Activated B cell treated with CpG ODN at 0.5 μM for 24 hours (primary cell): ENCODE measurements around the gene CCT6B. TPM values are rescaled to one million over a fixed set of nuclear protein-coding genes. Genes with fewer than 3 reads are reported as not detected.

ENCODE experiments used
- ATAC-seq: fragments of 200-7000 bp; cut with Tn5 transposase; one replicate; pipeline ENCODE4 v1.10.0; 2021; ENCODE audit warnings: low read depth, mild to moderate bottlenecking, moderate library complexity
- CTCF ChIA-PET: fragments of 350-600 bp; sonication (Branson Sonifier 250); formaldehyde crosslinking; loops from one replicate; lab custom pipeline; 2021; ENCODE audit warnings: antibody characterized with exemption; lab: Charles Lee
- POLR2A ChIA-PET: fragments of 350-600 bp; sonication (Branson Sonifier 250); formaldehyde crosslinking; loops from one replicate; lab custom pipeline; 2021; ENCODE audit warnings: antibody characterized with exemption; lab: Charles Lee
- DNase-seq: peaks from one replicate; pipeline ENCODE4 v3.0.0; 2022
- H3K27ac Mint-ChIP-seq: one replicate; pipeline ENCODE4 v1.8.0; 2020; ENCODE audit warnings: mixed read lengths
- H3K27me3 Mint-ChIP-seq: one replicate; pipeline ENCODE4 v1.8.0; 2021; ENCODE audit warnings: mixed read lengths
- H3K36me3 Mint-ChIP-seq: one replicate; pipeline ENCODE4 v1.8.0; 2021; ENCODE audit warnings: low read depth, mixed read lengths
- H3K4me1 Mint-ChIP-seq: one replicate; pipeline ENCODE4 v1.8.0; 2021; ENCODE audit warnings: mixed read lengths
- H3K4me3 Mint-ChIP-seq: one replicate; pipeline ENCODE4 v1.8.0; 2020; ENCODE audit warnings: mild to moderate bottlenecking, mixed read lengths
- H3K9me3 Mint-ChIP-seq: one replicate; pipeline ENCODE4 v1.8.0; 2020; ENCODE audit warnings: mixed read lengths
- CTCF ChIP-seq: fragments of 200-600 bp; IDR thresholded peaks from one replicate; pipeline ENCODE4 v1.8.0; 2022; ENCODE audit warnings: antibody characterized with exemption, mild to moderate bottlenecking
- intact Hi-C: fragments of 100-400 bp; cut with micrococcal nuclease; formaldehyde crosslinking; loops from one replicate; pipeline ENCODE4 v1.15.1; 2024
- total RNA-seq: library from RNA; stranded (reverse); gene quantifications from 2 replicates; pipeline ENCODE4 v1.2.3, GENCODE V29; 2022

CCT6B gene
- total RNA-seq, 1 donor from 2014 or later, result 2.1 TPM

- ChIA-PET CTCF (interaction anchor here (0.6 to 2.0 kb wide), 7 partner anchors 16 to 138 kb away, joined by 3 to 8 read pairs (median 3); partner anchors contain the start of gene RAD51D), POLR2A (interaction anchor here (0.8 to 2.3 kb wide), 13 partner anchors 9 to 597 kb away, joined by 3 to 25 read pairs (median 6); partner anchors contain the start of genes CCT6B, PEX12, RFFL and SLFN5)
- TF ChIP-seq CTCF, result no peak
- ATAC-seq, result no peak
- Mint-ChIP-seq H3K27ac (peak overlapping the region; percentile 87), H3K4me3 (peak overlapping the region; percentile 88), H3K9me3 (no peaks in the 10 kb centered on the region), H3K36me3 (peaks cover 33% of the 10 kb centered on the region), H3K27me3 (no peaks in the 10 kb centered on the region), H3K4me1 (peaks cover 32% of the 10 kb centered on the region)
- intact Hi-C loops, result loop anchor here (1.0 to 5.0 kb wide), 4 partner anchors 108 to 606 kb away; partner anchors contain the start of genes AP2B1 and SLFN5
- DNase-seq, result no peak
Observed at GRCh38 chr17:34981538-34982241, 20.4 kb upstream of the CCT6B start.

GRCh38 chr17:34980681-34981537, 19.6 kb upstream of the CCT6B start:
- no peak for TF ChIP-seq CTCF
- peaks cover 26% of the 10 kb centered on the region for H3K36me3 Mint-ChIP-seq
- no peaks in the 10 kb centered on the region for H3K9me3 Mint-ChIP-seq

GRCh38 chr17:34980353-34980680, 19.1 kb upstream of the CCT6B start, which contains the start of gene LIG3:
TSS of gene LIG3 (plus strand) at chr17:34980512. CDS start at chr17:34983006, 2,494 bp downstream.
- peak; percentile 94 for DNase-seq
- peak; percentile 70 for ATAC-seq
- Mint-ChIP-seq H3K27ac (peak within 1 kb of the TSS; percentile 96), H3K36me3 (peaks cover 21% of the 10 kb centered on the region), H3K4me3 (peak within 1 kb of the TSS; percentile 95), H3K27me3 (no peaks in the 10 kb centered on the region), H3K4me1 (peaks cover 30% of the 10 kb centered on the region), H3K9me3 (no peaks in the 10 kb centered on the region)
- CTCF ChIA-PET, result interaction anchor here (1.1 to 2.0 kb wide), 3 partner anchors 16 to 139 kb away, joined by 3 to 8 read pairs (median 7); partner anchors contain the start of gene RAD51D
- no peak for TF ChIP-seq CTCF
- intact Hi-C loops, result loop anchor here (1.0 to 5.0 kb wide), 6 partner anchors 19 to 607 kb away; partner anchors contain the start of genes AP2B1, CCT6B, RAD51D and RFFL
- POLR2A ChIA-PET, result interaction anchor here (1.0 to 2.3 kb wide), 11 partner anchors 12 to 598 kb away, joined by 3 to 25 read pairs (median 6); partner anchors contain the start of genes CCT6B, PEX12, RFFL and ZNF830

More at GRCh38 chr17:34980681-34981537, 19.6 kb upstream of the CCT6B start:
- ATAC-seq (peak; percentile 91), DNase-seq (peak; percentile 92)
- Mint-ChIP-seq H3K4me3 (peak overlapping the region; percentile 88), H3K4me1 (peaks cover 32% of the 10 kb centered on the region), H3K27me3 (no peaks in the 10 kb centered on the region), H3K27ac (peak overlapping the region; percentile 87)
- CTCF ChIA-PET, result interaction anchor here (1.1 to 2.0 kb wide), 5 partner anchors 15 to 139 kb away, joined by 3 to 8 read pairs (median 3); partner anchors contain the start of gene RAD51D
- intact Hi-C loops, result loop anchor here (1.0 to 5.0 kb wide), 7 partner anchors 20 to 606 kb away; partner anchors contain the start of genes AP2B1, CCT6B, RAD51D and RFFL
- POLR2A ChIA-PET, result interaction anchor here (0.8 to 2.3 kb wide), 12 partner anchors 11 to 598 kb away, joined by 3 to 25 read pairs (median 6); partner anchors contain the start of genes CCT6B, PEX12, RFFL and SLFN5

GRCh38 chr17:34979650-34980352, 18.5 kb upstream of the CCT6B start:
- POLR2A ChIA-PET, result interaction anchor here (1.0 to 2.3 kb wide), 9 partner anchors 11 to 599 kb away, joined by 3 to 25 read pairs (median 6); partner anchors contain the start of genes CCT6B, PEX12, RFFL and ZNF830
- ATAC-seq (no peak), DNase-seq (no peak)
- peaks cover 27% of the 10 kb centered on the region for H3K4me1 Mint-ChIP-seq
- CTCF ChIA-PET, result interaction anchor here (1.9 kb wide), 1 partner anchor 110 kb away, joined by 7 read pairs; no protein-coding TSS in a partner anchor
- intact Hi-C loops, result loop anchor here (1.0 to 5.0 kb wide), 6 partner anchors 18 to 608 kb away; partner anchors contain the start of genes AP2B1, CCT6B, RAD51D and RFFL
- H3K27me3 Mint-ChIP-seq, result no peaks in the 10 kb centered on the region
- H3K27ac Mint-ChIP-seq, result peak overlapping the region; percentile 96
- H3K36me3 Mint-ChIP-seq, result peaks cover 19% of the 10 kb centered on the region
- peak overlapping the region; percentile 95 for H3K4me3 Mint-ChIP-seq
- H3K9me3 Mint-ChIP-seq, result no peaks in the 10 kb centered on the region
- TF ChIP-seq CTCF, result no peak
